Fibroblast of lung (primary cell): ENCODE measurements around the gene LRRC74A. TPM values are rescaled to one million over a fixed set of nuclear protein-coding genes. Genes with fewer than 3 reads are reported as not detected.

Experiments used
- DNase-seq, 2 donors: peaks; one replicate each; pipeline versions ENCODE4 v3.0.0 to v3.0.0-alpha.2; 2010; ENCODE audit warnings: low read depth in 2 of 2
- H2AFZ ChIP-seq: 2 replicates; pipeline ENCODE4 v1.5.1; 2012; ENCODE audit warnings: low read length, control low read depth, inconsistent platforms
- H3K27ac ChIP-seq: 2 replicates; pipeline ENCODE4 v1.5.1; 2011; ENCODE audit warnings: low read length, control low read depth; ENCODE audit not compliant: insufficient read depth
- H3K27me3 ChIP-seq: 2 replicates; pipeline ENCODE4 v1.5.1; 2011; ENCODE audit warnings: mild to moderate bottlenecking, low read length; ENCODE audit not compliant: control insufficient read depth, insufficient read depth
- H3K36me3 ChIP-seq: 2 replicates; pipeline ENCODE4 v1.5.1; 2011; ENCODE audit warnings: low read length; ENCODE audit not compliant: control insufficient read depth, insufficient read depth
- H3K4me1 ChIP-seq: 2 replicates; pipeline ENCODE4 v1.5.1; 2011; ENCODE audit warnings: low read length; ENCODE audit not compliant: control insufficient read depth, insufficient read depth; ENCODE audit errors: extremely low read depth
- H3K4me2 ChIP-seq: 2 replicates; pipeline ENCODE4 v1.5.1; 2011; ENCODE audit warnings: low read length, control low read depth; ENCODE audit not compliant: insufficient read depth; ENCODE audit errors: extremely low read depth
- H3K4me3 ChIP-seq, 4 experiments: fragments of 200-600 bp in 1 of 4; sonication (generic) in 1 of 4; replicated peaks in 1 of 4; 2 replicates each; pipeline ENCODE4 v1.5.1; 2011 to 2016; ENCODE audit warnings: low read length in 4 of 4, low read depth in 3 of 4, mild to moderate bottlenecking in 3 of 4, control low read depth in 2 of 4, inconsistent platforms in 1 of 4, mixed read lengths in 1 of 4; ENCODE audit not compliant: insufficient read depth in 1 of 4; ENCODE audit errors: control extremely low read depth in 1 of 4
- H3K79me2 ChIP-seq: 2 replicates; pipeline ENCODE4 v1.5.1; 2012; ENCODE audit warnings: mild to moderate bottlenecking, low read length, inconsistent platforms; ENCODE audit not compliant: control insufficient read depth, insufficient read depth
- H3K9ac ChIP-seq: 2 replicates; pipeline ENCODE4 v1.5.1; 2011; ENCODE audit warnings: mild to moderate bottlenecking, low read length, control low read depth; ENCODE audit not compliant: insufficient read depth
- H3K9me3 ChIP-seq: 2 replicates; pipeline ENCODE4 v1.5.1; 2012; ENCODE audit warnings: low read depth, low read length; ENCODE audit not compliant: control insufficient read depth, insufficient read depth
- H4K20me1 ChIP-seq: 2 replicates; pipeline ENCODE4 v1.5.1; 2011; ENCODE audit warnings: low read length; ENCODE audit not compliant: control insufficient read depth, insufficient read depth; ENCODE audit errors: extremely low read depth
- CTCF ChIP-seq, 2 donors: IDR thresholded peaks in 1 of 2; conservative IDR thresholded peaks in 1 of 2; 1 replicate in 1 of 2; 2 replicates in 1 of 2; pipeline ENCODE4 v1.5.1; 2011 to 2012; ENCODE audit warnings: low read length in 2 of 2, control low read depth in 1 of 2, inconsistent platforms in 1 of 2, low read depth in 1 of 2, mild to moderate bottlenecking in 1 of 2
- EZH2 ChIP-seq: IDR thresholded peaks from 2 replicates; pipeline ENCODE4 v1.5.1; 2012; ENCODE audit warnings: low read length, control low read depth, mild to moderate bottlenecking; ENCODE audit errors: missing control alignments
- polyA plus RNA-seq, 2 donors: library from polyadenylated mRNA; depleted of rRNA in 1 of 2; stranded (reverse) in 1 of 2; unstranded in 1 of 2; fragments of >200 nt; gene quantifications; 2 replicates each; pipeline ENCODE4 v1.2.1, GENCODE V29; 2011 to 2012; ENCODE audit warnings: missing spikeins in 1 of 2
- total RNA-seq: library from RNA; depleted of rRNA; stranded (reverse); fragments of >200 nt; gene quantifications from 2 replicates; pipeline ENCODE4 v1.2.1, GENCODE V29; 2014

LRRC74A gene
- total and polyA plus RNA-seq, 2 donors (not counting 1 experiment from before 2014, with no cell fraction given): not detected

GRCh38 chr14:76778546-76779215 lies 47.5 kb upstream of the LRRC74A start:
- Histone ChIP-seq H4K20me1 (no peaks in the 10 kb centered on the region), H3K4me3 (no peak overlapping the region), H3K27me3 (no peaks in the 10 kb centered on the region), H3K4me1 (peaks cover 8% of the 10 kb centered on the region), H3K4me2 (no peak overlapping the region), H2AFZ (no peak overlapping the region), H3K9ac (no peak overlapping the region), H3K9me3 (no peaks in the 10 kb centered on the region), H3K36me3 (no peaks in the 10 kb centered on the region), H3K27ac (no peak overlapping the region), H3K79me2 (no peaks in the 10 kb centered on the region)
- no peak for DNase-seq
- TF ChIP-seq CTCF (conservative IDR thresholded peaks at IDR 0.05 in 1 of 2, IDR thresholded peaks at IDR 0.05 in 1 of 2; ENCODE audit: low read depth in 1 of 2, low read length in 2 of 2) (no peak), EZH2 (no peak)

GRCh38 chr14:76779221-76780057 lies 46.8 kb upstream of the LRRC74A start:
- Histone ChIP-seq H3K9ac (no peak overlapping the region), H3K4me1 (peaks cover 6% of the 10 kb centered on the region), H2AFZ (no peak overlapping the region), H3K27me3 (no peaks in the 10 kb centered on the region), H3K79me2 (no peaks in the 10 kb centered on the region), H3K9me3 (no peaks in the 10 kb centered on the region), H3K36me3 (no peaks in the 10 kb centered on the region), H4K20me1 (no peaks in the 10 kb centered on the region), H3K4me2 (no peak overlapping the region), H3K4me3 (no peak overlapping the region), H3K27ac (no peak overlapping the region)
- no peak for DNase-seq
- no peak for TF ChIP-seq CTCF (conservative IDR thresholded peaks at IDR 0.05 in 1 of 2, IDR thresholded peaks at IDR 0.05 in 1 of 2; ENCODE audit: low read depth in 1 of 2, low read length in 2 of 2)
- no peak for TF ChIP-seq EZH2

- H3K9me3 ChIP-seq: no peaks in the 10 kb centered on the region
- no peaks in the 10 kb centered on the region for H3K36me3 ChIP-seq
- no peak for TF ChIP-seq EZH2
- no peak for TF ChIP-seq CTCF (conservative IDR thresholded peaks at IDR 0.05 in 1 of 2, IDR thresholded peaks at IDR 0.05 in 1 of 2; ENCODE audit: low read depth in 1 of 2, low read length in 2 of 2)
- H3K4me1 ChIP-seq: peaks cover 6% of the 10 kb centered on the region
- H4K20me1 ChIP-seq: no peaks in the 10 kb centered on the region
- H3K79me2 ChIP-seq: no peaks in the 10 kb centered on the region
- no peaks in the 10 kb centered on the region for H3K27me3 ChIP-seq
- no peak overlapping the region for H3K4me3 ChIP-seq
- H3K9ac ChIP-seq: no peak overlapping the region
- H2AFZ ChIP-seq: no peak overlapping the region
- no peak overlapping the region for H3K4me2 ChIP-seq
- H3K27ac ChIP-seq: no peak overlapping the region
- no peak for DNase-seq
Measured at GRCh38 chr14:76780058-76780345, 46.2 kb upstream of the LRRC74A start.
